Suppressor macrophage treated with lipopolysaccharide for 1 hour (primary cell): ENCODE results near the gene ACTN3.
"Not testable (repeated sequence)": the region's sequence is repeated elsewhere in the genome, so short reads cannot be mapped to it uniquely, and the experiment has no call there.

ENCODE experiments used
- DNase-seq, 3 donors: peaks; one replicate each; pipeline ENCODE4 v3.0.0-alpha.2; 2020 to 2022

Gene ACTN3

GRCh38 chr11:66546368-66546965, at the start of gene ACTN3:
Gene ACTN3 (plus strand): TSS chr11:66546903. CDS start chr11:66546938, 35 bp downstream.
- DNase-seq = no peak

- no peak for DNase-seq
Observed at GRCh38 chr11:66497206-66497605, 49.5 kb upstream of the ACTN3 start.

DNA sequence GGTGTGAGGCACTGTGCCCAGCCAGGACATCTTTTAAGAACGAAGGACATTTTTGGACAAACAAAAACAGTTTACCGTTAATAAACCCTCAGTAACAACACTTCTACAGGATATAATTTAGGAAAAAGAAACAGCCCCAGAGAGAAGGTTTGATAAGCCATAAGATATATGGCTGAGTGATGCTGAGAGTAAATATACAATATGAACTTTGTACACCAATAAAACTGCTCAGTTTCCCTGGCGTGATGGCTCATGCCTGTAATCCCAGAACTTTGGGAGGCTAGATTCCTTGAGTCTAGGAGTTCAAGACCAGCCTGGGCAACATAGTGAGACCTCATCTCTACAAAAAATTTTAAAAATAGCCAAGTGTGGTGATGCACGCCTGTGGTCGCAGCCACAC, 48.2 kb upstream of the ACTN3 start:
- DNase-seq = no peak

DNA sequence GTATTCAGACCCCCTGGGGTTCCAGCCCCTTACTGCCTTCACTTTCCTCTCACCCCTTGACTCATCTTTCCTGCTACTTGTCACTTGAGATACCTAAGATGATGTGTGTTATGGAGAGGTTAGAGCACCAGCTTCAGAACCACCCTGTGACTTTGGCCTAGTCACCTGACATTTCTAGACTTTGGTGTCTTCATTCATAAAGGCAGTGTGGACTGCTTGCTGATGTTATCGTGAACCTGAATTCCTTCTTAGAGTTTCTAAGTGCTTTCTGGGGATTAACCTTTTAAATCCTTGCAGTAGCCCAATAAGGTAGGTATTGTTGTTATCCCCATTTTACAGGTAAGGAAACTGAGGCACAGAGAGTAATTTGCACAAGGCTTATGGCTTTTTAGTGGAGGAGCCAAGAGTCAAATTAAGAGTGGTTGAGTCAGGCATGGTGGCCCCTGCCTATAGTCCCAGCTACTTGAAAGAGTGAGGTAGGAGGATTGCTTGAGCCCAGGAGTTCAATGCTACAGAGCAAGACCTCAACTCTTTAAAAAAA, 41.4 kb upstream of the ACTN3 start:
- DNase-seq = no peak

GRCh38 chr11:66509131-66509561, 37.6 kb upstream of the ACTN3 start:
- DNase-seq = peak; percentile 25 to 51 (median 26)

- DNase-seq = peak; percentile 77 to 91 (median 87)
Observed at GRCh38 chr11:66510271-66510989, 36.3 kb upstream of the ACTN3 start, which contains the start of gene BBS1. Gene BBS1 (plus strand): TSS chr11:66510635. CDS start chr11:66510660, 25 bp downstream.

DNA sequence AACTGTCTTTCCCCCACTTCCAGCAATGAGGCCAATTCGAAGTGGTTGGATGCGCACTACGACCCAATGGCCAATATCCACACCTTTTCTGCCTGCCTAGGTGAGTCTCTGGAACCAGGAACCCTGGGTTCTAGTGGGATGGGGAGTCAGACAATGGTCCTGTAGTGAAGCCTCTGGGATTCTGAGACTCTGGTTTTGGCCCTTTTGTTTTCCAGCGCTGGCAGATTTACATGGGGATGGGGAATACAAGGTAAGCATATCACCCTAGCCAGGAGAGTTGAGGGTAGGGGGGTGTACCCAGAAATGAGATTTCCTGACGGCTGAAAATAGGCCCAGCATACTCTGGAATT, 35.7 kb upstream of the ACTN3 start:
- DNase-seq = no peak

DNA sequence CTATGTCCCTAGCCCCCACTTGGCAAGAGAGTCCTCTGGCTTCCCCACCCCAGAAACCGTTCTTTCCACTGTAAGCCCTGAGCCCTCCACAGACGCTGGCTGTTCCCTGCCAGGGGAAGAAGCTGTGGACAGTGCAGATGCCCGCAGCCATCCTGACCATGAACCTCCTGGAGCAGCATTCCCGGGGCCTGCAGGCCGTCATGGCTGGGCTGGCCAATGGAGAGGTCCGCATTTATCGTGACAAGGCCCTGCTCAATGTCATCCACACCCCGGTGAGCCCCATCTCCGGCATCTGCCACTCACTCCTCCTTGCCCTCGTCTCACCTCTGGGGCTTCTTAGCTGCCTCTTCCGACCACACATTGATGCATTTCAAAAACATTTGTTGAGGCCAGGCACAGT, 23.1 kb upstream of the ACTN3 start:
- DNase-seq = no peak

GRCh38 chr11:66524304-66525040, 22.2 kb upstream of the ACTN3 start:
- DNase-seq = no peak

DNA sequence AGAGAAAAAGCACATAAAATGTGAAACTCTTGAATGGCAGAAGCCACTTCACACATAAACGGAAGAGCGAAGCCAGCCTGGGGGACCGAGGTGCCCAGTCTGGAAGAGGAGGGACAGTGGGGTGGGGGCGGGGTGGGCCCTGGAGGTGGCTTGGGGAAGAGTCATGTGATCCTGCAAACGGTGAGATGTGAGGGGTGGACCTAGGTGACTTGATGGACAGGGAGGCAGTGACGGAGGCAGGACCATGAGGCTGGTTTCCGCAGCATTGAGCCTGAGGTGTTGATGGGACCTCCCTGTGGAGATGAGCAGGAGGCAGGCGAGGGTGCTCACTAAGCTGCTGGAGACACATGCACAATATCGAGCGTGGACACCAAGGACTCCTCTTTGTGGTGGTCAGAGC, 17.6 kb upstream of the ACTN3 start:
- DNase-seq = no peak

GRCh38 chr11:66529655-66530054, 17.0 kb upstream of the ACTN3 start:
- DNase-seq = no peak

DNA sequence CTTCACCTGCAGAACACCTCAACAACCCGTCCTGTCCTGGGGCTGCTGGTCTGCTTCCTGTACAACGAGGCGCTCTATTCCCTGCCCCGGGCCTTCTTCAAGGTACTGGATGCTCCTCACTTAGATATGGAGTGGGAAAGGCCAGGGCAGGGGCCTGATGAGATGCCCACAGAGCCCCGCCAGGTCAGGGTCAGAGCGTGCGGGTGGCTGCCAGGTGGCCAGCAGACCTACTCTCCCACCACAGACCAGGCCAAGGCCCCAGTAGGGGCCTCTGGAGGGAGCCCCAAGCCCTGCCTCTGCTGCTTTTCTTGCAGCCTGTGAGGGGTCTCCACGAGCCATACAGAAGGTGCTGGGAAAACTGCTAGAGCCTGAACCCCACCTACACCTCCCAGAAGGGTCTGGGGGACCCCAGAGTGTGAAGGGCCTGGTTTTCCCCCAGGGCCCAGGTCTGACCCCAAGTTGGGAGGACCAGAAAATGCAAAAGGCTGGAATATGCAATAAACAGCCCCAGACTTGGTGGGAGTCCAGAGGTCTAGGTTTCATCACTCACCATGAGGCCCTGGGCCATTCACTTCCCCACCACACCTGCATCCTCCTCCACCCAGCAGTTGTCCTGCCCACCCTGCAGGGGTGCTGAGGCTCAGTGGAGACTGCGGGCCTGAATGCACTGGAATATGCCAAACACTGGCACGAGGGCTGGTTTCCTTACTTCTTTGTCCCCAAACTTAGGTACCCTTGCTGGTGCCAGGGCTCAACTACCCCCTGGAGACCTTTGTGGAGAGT, 15.6 kb upstream of the ACTN3 start:
- DNase-seq = no peak

DNA sequence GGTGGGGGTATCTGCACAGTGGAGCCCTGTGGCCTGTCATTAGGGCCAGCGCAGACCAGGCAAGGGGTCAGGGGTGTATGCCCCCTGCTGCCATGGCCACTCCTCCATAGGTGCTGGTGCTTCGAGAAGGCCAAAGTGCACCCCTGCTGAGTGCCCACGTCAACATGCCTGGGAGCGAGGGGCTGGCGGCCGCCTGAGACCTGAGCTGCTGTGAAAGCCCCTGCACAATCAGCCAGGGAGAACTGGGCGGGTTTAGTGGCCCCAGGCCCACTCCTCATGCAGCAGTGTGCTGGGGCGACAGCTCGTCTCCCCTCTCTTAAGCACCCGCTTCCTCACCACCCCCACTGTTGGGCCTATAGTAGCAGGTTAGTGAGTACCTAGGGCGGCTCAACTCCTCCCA, 14.9 kb upstream of the ACTN3 start:
- no peak for DNase-seq

DNA sequence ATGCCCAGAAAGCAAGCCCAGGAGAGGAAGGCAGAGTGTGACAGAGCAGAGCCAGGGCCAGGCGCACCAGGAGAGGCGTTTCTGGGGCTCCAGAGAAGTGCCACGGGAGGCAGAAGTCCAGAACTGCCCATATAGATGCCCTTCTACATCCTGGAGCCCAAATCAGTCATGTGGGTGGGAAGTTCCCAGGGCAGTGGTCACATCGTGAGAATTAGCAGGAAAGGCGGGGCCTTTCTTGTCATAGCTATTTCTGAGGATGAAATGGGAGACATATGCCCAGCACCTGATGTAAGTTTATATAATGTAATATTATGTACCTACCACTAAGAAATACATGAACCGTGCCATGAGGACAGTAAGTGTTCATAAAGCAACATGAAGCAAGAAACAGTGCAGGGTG, 13.9 kb upstream of the ACTN3 start:
- DNase-seq = peak in 1 of 3 donors; percentile 26

- no peak for DNase-seq
Observed at GRCh38 chr11:66539170-66539869, 7.4 kb upstream of the ACTN3 start.

GRCh38 chr11:66539870-66540213, 6.9 kb upstream of the ACTN3 start:
- DNase-seq = no peak

DNA sequence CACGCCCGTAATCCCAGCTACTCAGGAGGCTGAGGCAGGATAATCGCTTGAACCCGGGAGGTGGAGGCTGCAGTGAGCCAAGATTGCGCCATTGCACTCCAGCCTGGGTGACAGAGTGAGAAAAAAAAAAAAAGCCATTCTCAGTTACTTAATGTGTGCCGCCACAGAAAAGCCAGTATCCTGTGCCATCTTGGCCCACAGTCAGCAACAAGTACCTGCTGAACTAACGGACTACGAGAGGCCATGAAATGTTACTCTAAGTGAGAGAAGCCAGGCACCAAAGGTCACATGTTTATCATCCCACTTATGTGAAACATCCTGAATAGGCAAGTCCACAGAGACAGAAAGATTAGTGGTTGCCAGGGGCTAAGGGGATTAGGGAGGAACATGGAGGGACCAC, 6.1 kb upstream of the ACTN3 start:
- DNase-seq = not testable (repeated sequence)

GRCh38 chr11:66541892-66542291, 4.8 kb upstream of the ACTN3 start:
- DNase-seq = no peak

DNA sequence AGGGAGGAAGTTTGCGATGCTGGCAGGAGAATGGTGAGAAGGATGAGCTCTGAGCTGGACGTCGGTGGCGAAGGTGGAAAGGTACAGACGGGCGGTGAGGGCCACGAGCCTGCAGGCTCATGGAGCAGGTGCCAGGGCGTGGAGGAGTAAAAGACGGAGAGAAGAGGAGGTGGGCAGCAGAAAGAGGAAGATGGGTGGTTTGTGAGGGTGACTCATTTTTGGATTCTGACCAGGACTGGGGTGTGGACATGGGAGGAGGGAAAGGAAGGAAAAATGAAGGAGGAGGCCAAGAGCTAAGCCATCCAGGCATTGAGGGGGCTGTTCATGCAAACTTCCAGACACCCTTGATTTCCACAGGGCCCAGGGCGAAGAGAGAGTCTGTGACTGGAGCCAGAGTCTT, 4.3 kb upstream of the ACTN3 start:
- peak; percentile 30 to 51 (median 49) for DNase-seq

- peak; percentile 24 to 54 (median 42) for DNase-seq
Observed at GRCh38 chr11:66543263-66544107, 3.2 kb upstream of the ACTN3 start.

- not testable (repeated sequence) for DNase-seq
Observed at GRCh38 chr11:66544952-66545351, 1.8 kb upstream of the ACTN3 start.
